ENCODE measurements around the gene AGTR1.
"Not testable (repeated sequence)": the region's sequence is repeated elsewhere in the genome, so short reads cannot be mapped to it uniquely, and the experiment has no call there.

DNA sequence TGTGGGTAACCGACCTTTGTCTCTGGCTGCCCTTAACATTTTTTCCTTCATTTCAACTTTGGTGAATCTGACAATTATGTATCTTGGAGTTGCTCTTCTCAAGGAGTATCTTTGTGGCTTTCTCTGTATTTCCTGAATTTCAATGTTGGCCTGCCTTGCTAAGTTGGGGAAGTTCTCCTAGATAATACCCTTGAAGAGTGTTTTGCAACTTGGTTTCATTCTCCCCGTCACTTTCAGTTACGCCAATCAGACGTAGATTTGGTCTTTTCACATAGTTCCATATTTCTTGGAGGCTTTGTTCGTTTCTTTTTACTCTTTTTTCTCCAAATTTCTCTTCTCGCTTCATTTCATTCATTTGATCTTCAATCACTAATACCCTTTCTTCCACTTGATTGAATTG lies 87.3 kb downstream of the AGTR1 start:
- not testable (repeated sequence) for TF ChIP-seq POLR2A, CTCF (IDR thresholded peaks at IDR 0.05)

Data from heart left ventricle (tissue), 13 donors.